ENCODE data around the gene PRIM2.
"Not testable (repeated sequence)": the region's sequence is repeated elsewhere in the genome, so short reads cannot be mapped to it uniquely, and the experiment has no call there.

The PRIM2 gene

DNA sequence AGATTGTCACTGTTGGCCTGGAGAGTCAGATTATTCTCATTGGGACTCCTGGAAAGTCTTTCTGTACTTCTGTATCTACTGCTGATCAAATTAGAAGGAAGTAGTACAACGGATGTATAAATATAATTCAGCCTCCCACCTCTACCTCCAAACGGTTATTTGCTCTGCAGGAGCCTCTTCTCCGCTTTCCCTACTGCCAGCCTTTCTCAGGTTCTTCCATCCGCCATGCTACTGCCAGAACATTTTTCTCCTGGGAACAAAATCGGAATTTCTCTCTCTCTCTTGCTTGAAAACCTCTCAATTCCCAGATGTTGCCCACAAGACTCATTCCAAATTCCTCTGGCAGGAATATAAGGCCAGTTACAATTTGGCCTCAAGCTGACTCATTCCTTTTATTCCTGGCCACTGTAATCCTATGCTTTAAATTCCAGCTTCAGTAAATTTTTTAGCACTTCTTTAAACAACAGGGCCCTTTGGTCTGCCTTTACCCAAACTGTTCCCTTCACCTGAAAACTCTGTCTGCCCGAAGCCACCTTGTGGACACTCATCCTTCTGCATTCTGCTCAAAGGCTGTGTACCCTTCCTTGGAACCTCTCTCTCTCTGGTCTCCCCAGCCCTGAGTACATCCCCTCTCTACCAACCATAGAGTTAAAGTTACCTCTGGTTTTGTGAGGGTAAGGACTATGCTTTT lies 354.7 kb downstream of the PRIM2 start:
- not testable (repeated sequence) for H3K4me1 ChIP-seq (ENCODE audit: control insufficient read depth, insufficient read depth, low read length, poor library complexity, severe bottlenecking); H3K4me3 ChIP-seq (ENCODE audit: insufficient read depth, low read depth, low read length, poor library complexity, severe bottlenecking); H3K27ac ChIP-seq (ENCODE audit: insufficient read depth, low read length, poor library complexity, severe bottlenecking); DNase-seq; H3K27me3 ChIP-seq (replicated peaks; ENCODE audit: control insufficient read depth, insufficient read depth, low read length, poor library complexity, severe bottlenecking); H3K9me3 ChIP-seq (ENCODE audit: control insufficient read depth, low read length); H3K36me3 ChIP-seq (ENCODE audit: control insufficient read depth, insufficient read depth, low read length)

DNA sequence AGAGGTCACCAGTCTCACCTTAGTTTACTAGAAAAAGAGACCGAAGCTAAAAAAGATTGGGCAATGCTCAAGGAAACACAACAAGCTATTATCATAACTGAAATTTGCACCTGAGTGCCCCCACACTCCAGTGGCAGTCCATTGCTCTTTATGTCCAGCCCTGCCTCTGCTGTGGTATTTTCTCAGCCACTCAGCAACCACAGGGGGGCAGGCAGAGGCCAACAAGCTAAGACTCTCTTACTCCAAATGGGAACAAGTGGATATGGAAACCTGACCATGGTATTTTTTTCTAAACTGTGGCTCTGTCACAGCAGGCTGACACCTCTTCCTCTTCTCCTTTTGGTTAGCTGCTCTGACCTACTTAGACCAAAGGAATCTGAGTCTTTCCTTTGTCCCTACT lies 355.9 kb downstream of the PRIM2 start:
- H3K9me3 ChIP-seq (ENCODE audit: control insufficient read depth, low read length); DNase-seq; H3K27ac ChIP-seq (ENCODE audit: insufficient read depth, low read length, poor library complexity, severe bottlenecking); H3K36me3 ChIP-seq (ENCODE audit: control insufficient read depth, insufficient read depth, low read length); H3K4me1 ChIP-seq (ENCODE audit: control insufficient read depth, insufficient read depth, low read length, poor library complexity, severe bottlenecking); H3K4me3 ChIP-seq (ENCODE audit: insufficient read depth, low read depth, low read length, poor library complexity, severe bottlenecking); H3K27me3 ChIP-seq (replicated peaks; ENCODE audit: control insufficient read depth, insufficient read depth, low read length, poor library complexity, severe bottlenecking): not testable (repeated sequence)

DNA sequence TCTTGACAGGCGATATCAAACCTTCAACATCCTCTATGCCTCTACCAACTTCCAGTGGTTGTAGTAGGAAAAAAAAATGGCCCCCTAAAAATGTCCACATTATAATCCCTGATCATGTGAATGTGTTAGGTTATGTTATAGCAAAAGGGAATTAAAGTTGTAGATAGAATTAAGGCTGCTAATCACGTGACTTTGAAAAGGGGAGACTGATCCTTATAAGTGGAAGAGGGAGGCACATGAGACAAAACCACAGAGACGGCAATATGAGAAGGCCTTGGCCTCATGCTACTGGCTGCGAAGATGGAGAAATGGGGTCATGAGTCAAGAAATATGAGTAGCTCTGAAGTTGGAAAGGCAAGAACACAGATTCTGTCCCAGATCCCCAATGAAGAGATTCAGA lies 358.0 kb downstream of the PRIM2 start:
- H3K4me1 ChIP-seq (ENCODE audit: control insufficient read depth, insufficient read depth, low read length, poor library complexity, severe bottlenecking); DNase-seq; H3K36me3 ChIP-seq (ENCODE audit: control insufficient read depth, insufficient read depth, low read length); H3K27me3 ChIP-seq (replicated peaks; ENCODE audit: control insufficient read depth, insufficient read depth, low read length, poor library complexity, severe bottlenecking); H3K27ac ChIP-seq (ENCODE audit: insufficient read depth, low read length, poor library complexity, severe bottlenecking); H3K9me3 ChIP-seq (ENCODE audit: control insufficient read depth, low read length); H3K4me3 ChIP-seq (ENCODE audit: insufficient read depth, low read depth, low read length, poor library complexity, severe bottlenecking): not testable (repeated sequence)

DNA sequence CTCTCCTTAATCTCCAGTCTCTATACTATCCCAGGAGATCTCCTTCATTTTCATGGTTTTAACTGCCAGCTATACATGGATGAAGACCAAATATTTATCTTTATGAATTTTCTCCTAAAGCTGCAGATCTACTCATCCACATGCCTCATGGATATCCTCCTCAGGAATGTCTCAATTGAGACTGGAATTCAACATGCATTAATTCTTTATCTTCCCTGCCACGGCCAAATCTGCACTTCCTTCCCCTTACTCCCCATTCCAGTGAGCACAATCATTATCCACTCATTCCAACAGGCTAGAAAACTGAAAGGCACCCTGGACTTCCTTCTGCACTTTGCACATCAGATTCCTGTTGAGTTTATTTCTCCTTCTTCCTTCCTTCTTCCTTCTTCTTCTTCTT lies 379.0 kb downstream of the PRIM2 start:
- H3K4me3 ChIP-seq (ENCODE audit: insufficient read depth, low read depth, low read length, poor library complexity, severe bottlenecking); DNase-seq; H3K36me3 ChIP-seq (ENCODE audit: control insufficient read depth, insufficient read depth, low read length); H3K4me1 ChIP-seq (ENCODE audit: control insufficient read depth, insufficient read depth, low read length, poor library complexity, severe bottlenecking); H3K9me3 ChIP-seq (ENCODE audit: control insufficient read depth, low read length); H3K27me3 ChIP-seq (replicated peaks; ENCODE audit: control insufficient read depth, insufficient read depth, low read length, poor library complexity, severe bottlenecking); H3K27ac ChIP-seq (ENCODE audit: insufficient read depth, low read length, poor library complexity, severe bottlenecking): not testable (repeated sequence)
